GM12874 (cell line): Measurements from ENCODE around the gene NACC1.

ENCODE experiments used
- CTCF ChIP-seq: IDR thresholded peaks from 2 replicates; pipeline ENCODE4 v1.5.1; 2011; ENCODE audit warnings: low read depth, mild to moderate bottlenecking, control low read depth, low read length, moderate library complexity; ENCODE audit not compliant: insufficient read depth

Gene NACC1

GRCh38 chr19:13082192-13083007 lies 35.7 kb upstream of the NACC1 start:
- TF ChIP-seq CTCF = 0 out of 2 replicates have a peak, but pooled peaks have one; percentile 9

GRCh38 chr19:13083008-13083404 lies 35.1 kb upstream of the NACC1 start:
- no peak for TF ChIP-seq CTCF

DNA sequence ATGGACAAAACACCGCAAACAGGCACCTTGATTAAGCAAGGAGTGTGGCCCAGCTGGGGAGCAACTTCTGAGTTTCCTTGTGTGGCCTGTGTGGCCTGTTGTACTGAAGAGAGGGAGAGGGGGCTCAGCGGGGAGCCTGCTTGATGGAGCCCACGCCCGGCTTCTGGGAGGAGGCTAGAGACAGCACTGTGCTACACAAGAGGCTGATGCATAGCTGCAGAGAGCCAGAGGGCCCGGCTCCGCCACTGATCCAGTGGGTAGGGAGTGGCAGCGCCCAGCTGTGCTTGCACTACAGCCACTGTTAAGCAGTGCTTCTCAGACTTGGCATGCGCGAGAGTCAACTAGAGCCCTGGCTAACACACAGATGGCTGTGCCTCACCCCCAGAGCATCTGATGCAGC lies 34.4 kb upstream of the NACC1 start:
- no peak for TF ChIP-seq CTCF

GRCh38 chr19:13085666-13086065 lies 32.4 kb upstream of the NACC1 start:
- no peak for TF ChIP-seq CTCF

DNA sequence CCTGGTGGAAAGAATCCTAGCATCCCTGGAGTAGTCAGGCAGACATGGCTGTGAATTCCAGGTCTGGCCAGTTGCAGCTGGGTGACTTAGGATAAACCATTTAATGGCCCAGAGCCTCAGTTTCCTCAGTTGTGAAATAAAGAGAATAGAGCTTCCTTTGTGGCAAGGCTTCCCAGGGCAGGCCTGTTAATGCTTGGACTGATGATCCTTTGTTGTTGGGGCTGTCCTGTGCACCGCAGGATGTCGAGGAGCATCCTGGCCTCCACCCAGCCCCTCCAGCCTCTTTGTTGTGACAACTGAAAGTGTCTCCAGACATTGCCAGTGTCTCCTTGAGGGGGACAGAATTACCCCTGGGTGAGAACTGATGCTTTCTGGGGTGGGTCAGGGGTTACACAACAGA lies 31.7 kb upstream of the NACC1 start:
- TF ChIP-seq CTCF = no peak

DNA sequence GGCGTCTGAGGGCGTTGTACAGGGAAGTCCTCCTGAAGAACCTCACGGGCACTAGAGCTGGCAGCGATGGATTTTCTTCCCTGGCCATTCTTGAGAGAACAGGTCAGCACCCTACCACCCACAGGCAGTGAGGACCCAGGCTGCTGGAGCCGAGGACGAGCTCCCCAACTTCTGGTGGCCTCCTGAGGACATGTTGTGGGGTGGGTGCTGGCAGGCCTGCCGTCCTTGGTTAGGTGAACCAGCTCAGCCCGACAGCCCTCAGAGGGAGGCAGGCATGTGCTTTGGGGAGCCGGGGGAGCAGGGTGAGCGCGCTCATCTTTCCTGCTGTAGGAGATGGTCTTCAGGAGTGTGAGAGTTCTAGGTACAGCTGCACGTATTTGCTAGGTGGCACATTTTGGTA lies 30.8 kb upstream of the NACC1 start:
- no peak for TF ChIP-seq CTCF

GRCh38 chr19:13087795-13088537 lies 30.1 kb upstream of the NACC1 start:
- TF ChIP-seq CTCF = no peak
